HG02763 (cell line): ENCODE measurements around the gene DOK5.
"Not testable (repeated sequence)": the region's sequence is repeated elsewhere in the genome, so short reads cannot be mapped to it uniquely, and the experiment has no call there.

ENCODE experiments used
- ATAC-seq: cut with Tn5 transposase; IDR thresholded peaks from one replicate; pipeline ENCODE4 v1.9.1; 2021; ENCODE audit warnings: mild to moderate bottlenecking, moderate library complexity; ENCODE audit not compliant: unreplicated experiment

The DOK5 gene

GRCh38 chr20:54469952-54470351 is 5.4 kb upstream of the DOK5 start:
- no peak for ATAC-seq

DNA sequence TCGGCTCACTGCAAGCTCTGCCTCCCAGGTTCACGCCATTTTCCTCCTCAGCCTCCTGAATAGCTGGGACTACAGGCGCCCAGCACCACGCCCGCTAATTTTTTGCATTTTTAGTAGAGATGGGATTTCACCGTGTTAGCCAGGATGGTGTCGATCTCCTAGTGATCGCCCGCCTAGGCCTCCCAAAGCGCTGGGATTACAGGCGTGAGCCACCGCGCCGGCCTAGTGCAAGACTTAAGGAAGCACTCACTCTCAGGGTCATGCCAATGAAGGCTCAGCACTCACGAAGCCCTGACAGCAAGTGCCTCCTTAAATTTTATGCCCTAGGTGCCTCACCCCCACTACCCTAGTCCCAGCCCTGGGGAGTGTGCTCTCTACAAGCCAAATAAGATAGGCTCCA is 4.7 kb upstream of the DOK5 start:
- no peak for ATAC-seq

GRCh38 chr20:54472607-54473006 is 2.8 kb upstream of the DOK5 start:
- ATAC-seq = no peak

DNA sequence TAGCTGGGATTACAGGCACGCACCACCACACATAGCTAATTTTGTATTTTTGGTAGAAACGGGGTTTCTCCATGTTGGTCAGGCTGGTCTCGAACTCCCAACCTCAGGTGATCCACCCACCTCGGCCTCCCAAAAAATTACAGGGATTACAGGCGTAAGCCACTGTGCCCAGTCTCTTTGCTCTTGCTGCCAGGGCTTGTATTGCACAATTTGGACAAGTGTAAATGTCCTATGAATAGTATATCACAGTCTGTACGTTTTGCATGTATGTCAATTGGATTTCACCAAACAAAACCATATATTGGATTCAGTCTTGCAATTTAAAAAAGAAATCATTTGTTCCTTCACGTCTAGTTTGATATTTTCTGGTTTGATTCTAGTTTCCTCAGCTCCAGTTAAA is 2.1 kb upstream of the DOK5 start:
- no peak for ATAC-seq

- ATAC-seq = no peak
Observed at GRCh38 chr20:54474046-54474445, 1.3 kb upstream of the DOK5 start.

GRCh38 chr20:54474866-54475265 is 527 bp upstream of the DOK5 start:
- no peak for ATAC-seq

DNA sequence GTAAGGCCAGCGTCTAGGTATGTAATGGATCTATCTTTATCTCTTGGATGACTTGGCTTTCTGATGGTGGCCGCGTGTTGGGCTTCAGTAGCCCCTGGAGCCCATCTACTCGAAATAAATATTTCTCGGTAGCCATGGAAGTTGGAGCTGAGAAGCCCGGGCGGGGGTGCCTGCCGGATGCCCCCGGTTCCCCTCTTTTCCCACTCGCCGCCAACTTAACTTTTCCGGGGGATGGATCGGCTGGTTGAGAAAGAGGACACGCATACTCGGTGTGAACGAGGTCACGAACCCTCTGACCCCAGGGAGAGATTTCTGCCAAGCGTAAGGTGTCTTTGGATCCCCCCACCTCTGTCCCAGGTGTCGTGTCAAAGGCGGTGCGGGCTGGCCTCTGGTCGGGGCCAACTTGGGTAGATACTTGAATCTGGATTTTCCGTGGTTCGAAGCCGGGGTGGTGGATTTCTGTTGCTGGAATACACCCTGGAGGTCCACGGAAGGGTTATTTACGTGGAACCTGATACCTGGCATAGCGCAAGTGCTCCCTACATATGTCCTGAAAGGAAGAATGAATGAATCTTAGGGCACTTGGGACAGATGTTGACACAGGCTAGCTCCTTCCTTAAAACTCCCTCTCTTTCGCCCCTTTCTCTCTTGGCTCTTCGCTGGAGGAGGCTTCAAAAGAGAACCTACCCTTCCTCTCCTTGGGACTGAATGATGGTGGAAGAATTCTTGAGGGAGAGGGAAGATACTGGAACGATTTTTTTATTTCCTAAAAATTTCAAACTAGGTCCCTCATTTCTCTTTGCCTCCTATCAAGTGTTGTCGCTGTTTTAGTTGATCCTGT is 996 bp downstream of the DOK5 start:
- no peak for ATAC-seq

- no peak for ATAC-seq
Observed at GRCh38 chr20:54477191-54477955, 2.0 kb downstream of the DOK5 start.

- ATAC-seq = no peak
Observed at GRCh38 chr20:54479138-54479906, 3.9 kb downstream of the DOK5 start.

DNA sequence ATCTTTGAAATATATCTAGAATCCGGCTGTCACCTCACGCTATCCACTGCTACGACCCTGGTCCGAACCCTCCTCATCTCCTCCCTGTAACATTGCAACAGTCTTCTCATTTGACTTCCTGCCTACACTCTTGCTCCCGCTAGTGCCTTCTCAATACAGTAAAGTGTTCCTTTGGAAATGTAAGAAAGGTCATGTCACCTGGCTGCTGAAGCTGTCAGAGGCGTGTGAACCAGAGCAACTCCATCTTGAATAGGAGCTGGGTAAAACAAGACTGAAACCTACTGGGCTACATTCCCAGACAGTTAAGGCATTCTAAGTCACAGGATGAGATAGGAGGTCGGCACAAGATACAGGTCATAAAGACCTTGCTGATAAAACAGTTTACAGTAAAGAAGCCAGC is 4.5 kb downstream of the DOK5 start:
- not testable (repeated sequence) for ATAC-seq

GRCh38 chr20:54481442-54481841 is 6.0 kb downstream of the DOK5 start:
- no peak for ATAC-seq

DNA sequence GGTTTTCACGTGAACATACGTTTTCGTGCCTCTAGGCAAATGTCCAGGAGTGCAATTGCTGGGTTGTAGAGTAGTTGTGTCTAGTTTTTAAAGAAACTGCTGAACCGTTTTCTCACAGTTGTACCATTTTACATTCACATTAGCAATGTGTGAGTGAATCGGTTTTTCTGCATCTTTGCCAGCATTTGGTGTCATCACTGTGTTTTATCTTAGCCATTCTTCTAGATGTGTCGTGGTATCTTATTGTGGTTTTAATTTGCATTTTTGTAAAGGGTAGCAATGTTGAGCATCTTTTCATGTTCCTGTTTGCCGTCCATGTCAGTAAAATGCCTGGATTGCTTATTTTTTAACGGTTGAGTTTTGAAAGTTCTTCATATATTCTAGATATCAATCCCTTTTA is 10.2 kb downstream of the DOK5 start:
- ATAC-seq = no peak

DNA sequence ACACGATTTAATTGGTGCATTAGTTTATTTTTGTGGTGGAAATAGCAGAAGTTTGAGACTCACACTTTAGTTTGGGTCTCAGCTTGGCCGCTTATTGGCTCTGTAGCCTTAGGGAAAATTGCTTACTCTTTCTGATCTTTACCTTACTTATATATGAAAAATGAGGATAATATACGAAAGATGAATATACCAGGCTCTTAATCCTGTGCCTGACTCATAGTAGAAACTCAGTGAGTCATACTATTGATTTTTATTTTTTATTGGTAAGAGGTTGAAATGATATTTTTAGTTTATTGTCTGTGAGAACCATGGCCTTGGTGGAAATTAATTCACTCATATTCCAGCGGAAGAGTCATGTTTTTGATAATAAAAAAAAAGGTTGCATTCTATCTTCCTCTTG is 11.2 kb downstream of the DOK5 start:
- ATAC-seq = no peak

GRCh38 chr20:54488442-54488841 is 13.0 kb downstream of the DOK5 start:
- no peak for ATAC-seq

GRCh38 chr20:54491506-54491905 is 16.1 kb downstream of the DOK5 start:
- ATAC-seq = no peak

DNA sequence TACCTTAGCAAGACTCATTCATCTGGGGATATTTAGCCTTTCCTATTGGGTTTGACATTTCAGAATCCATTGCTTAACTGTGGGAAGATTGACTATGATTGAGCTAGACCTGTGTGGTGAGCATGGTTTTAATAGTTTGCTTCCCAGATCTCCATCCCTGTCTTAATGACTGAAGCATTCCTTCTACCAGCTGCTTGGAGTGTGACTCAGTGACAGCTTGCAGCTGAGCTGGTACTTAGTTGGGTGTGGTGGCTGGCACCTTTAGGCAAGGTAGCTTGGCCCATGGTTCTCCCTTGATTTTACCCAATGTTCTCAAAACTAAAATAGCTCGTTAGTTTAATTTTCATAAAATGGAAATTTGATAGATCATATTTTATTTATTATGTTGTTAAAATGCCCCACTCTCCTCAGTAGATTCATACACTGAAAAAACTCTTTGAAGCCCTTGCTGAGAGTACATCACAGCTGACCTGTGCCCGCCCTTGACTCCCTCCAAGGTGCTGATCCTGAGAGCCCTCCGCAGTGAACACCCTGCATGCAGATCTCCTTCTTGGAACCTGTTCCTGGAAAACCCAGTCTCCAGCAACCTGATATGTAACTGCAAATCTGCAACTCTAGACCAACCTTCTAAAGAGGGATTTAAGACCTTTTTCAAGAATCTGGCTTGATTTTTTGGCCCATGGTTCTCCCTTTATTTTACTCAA is 19.1 kb downstream of the DOK5 start:
- ATAC-seq = no peak

GRCh38 chr20:54497931-54498718 is 22.7 kb downstream of the DOK5 start:
- no peak for ATAC-seq

- ATAC-seq = no peak
Observed at GRCh38 chr20:54499111-54499510, 23.7 kb downstream of the DOK5 start.

- no peak for ATAC-seq
Observed at GRCh38 chr20:54502179-54502578, 26.8 kb downstream of the DOK5 start.

- no peak for ATAC-seq
Observed at GRCh38 chr20:54506643-54507042, 31.2 kb downstream of the DOK5 start.
